Measurements from ENCODE around the gene COL1A1.

DNA sequence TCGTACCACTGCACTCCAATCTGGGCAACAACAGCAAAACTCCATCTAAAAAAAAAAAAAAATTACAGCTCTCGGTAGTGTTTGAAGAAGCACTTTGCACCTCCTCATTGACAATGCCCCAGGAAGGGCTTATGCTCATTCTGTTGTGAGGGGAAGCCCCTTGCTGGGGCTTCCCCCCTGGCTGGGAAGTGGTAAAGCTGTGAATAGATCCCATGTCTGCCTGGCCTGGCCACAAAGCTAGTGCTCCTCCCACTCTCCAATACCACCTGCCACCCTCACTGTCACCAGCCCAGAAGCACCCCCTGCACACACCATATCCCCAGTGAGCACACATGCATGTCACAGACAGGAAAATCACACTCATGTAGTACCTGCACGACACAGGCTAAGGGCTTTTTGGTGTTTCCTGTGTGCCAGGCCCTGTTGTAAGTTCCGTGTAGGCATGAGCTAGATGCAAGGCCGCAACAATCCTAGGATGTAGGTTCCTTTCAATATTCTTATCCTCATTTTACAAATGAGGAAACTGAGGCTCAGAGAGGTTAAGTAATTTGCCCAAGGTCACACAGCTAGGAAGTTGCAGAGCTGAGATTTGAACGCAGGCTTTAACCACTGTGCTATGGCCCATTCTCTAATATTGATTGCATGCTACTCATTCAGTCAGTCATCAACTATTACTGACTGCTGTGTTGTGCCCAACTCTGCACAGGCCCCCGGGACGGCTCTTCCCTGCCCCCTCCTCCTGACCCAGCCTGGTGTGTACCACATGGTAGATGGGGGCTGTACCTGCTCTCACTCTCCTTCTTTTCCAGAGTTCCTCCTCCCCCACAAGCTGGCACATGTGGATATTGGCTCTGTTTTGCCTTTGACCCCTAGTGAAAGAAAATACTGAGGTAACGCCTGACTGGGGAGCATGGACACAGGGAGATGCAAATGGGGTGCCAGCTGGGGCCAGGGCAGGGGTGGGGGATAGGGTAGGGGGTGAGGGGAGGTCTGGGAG lies 11.9 kb upstream of the COL1A1 start:
- TF ChIP-seq CTCF (optimal IDR thresholded peaks at IDR 0.05 in 1 of 3, IDR thresholded peaks at IDR 0.05 in 1 of 3, conservative IDR thresholded peaks at IDR 0.05 in 1 of 3; ENCODE audit: extremely low read depth in 1 of 3, insufficient read depth in 2 of 3, low read length in 3 of 3) (no peak), EZH2 (IDR thresholded peaks at IDR 0.05; ENCODE audit: low read length) (no peak)

Measured in keratinocyte (primary cell).